ENCODE results near the gene PEX5. TPM values are rescaled to one million over a fixed set of nuclear protein-coding genes. Genes with fewer than 3 reads are reported as not detected.
"Not testable (repeated sequence)": the region's sequence is repeated elsewhere in the genome, so short reads cannot be mapped to it uniquely, and the experiment has no call there.

PEX5 gene
- total RNA-seq, 1 donor from 2014 or later, result 14.4 TPM

GRCh38 chr12:7241404-7242005 is 52.0 kb downstream of the PEX5 start:
- peak; percentile 51 for DNase-seq (ENCODE audit: low read depth)
- no peak for TF ChIP-seq CTCF (conservative IDR thresholded peaks at IDR 0.05; ENCODE audit: low read depth, low read length)
- no peak overlapping the region for H3K4me3 ChIP-seq (ENCODE audit: low read depth, low read length)

- H3K4me3 ChIP-seq (ENCODE audit: low read depth, low read length), result no peak overlapping the region
- TF ChIP-seq CTCF (conservative IDR thresholded peaks at IDR 0.05; ENCODE audit: low read depth, low read length), result no peak
These were observed 53.0 kb downstream of the PEX5 start for GRCh38 chr12:7242176-7243101.

GRCh38 chr12:7251328-7251996 is 62.0 kb downstream of the PEX5 start:
- H3K4me3 ChIP-seq (ENCODE audit: low read depth, low read length); DNase-seq (ENCODE audit: low read depth): not testable (repeated sequence)

More at GRCh38 chr12:7242176-7243101, 53.0 kb downstream of the PEX5 start:
- DNase-seq (ENCODE audit: low read depth), result no peak

- no peak for DNase-seq (ENCODE audit: low read depth)
- H3K4me3 ChIP-seq (ENCODE audit: low read depth, low read length), result no peak overlapping the region
- no peak for TF ChIP-seq CTCF (conservative IDR thresholded peaks at IDR 0.05; ENCODE audit: low read depth, low read length)
These were observed 69.6 kb downstream of the PEX5 start for GRCh38 chr12:7259060-7259459.

Other genes with a start within 250 kb of the PEX5 start
- not detected in 2 replicates for gene RNU7-1, start 245.9 kb upstream of the PEX5 start, total RNA-seq
- gene C12orf57, start 245.7 kb upstream of the PEX5 start, total RNA-seq, result 163 and 174 TPM in 2 replicates
- gene PTPN6, start 238.3 kb upstream of the PEX5 start, total RNA-seq, result 21.8 and 37.5 TPM in 2 replicates
- 287 and 559 TPM in 2 replicates for gene PHB2, start 219.0 kb upstream of the PEX5 start, total RNA-seq
- gene EMG1, start 218.8 kb upstream of the PEX5 start, total RNA-seq, result 81.5 and 138 TPM in 2 replicates
- 14.9 and 27.1 TPM in 2 replicates for gene LPCAT3, start 171.2 kb upstream of the PEX5 start, total RNA-seq
- 1.3 TPM in 1 of 2 replicates, not detected in the other for gene C1S, start 129.0 kb upstream of the PEX5 start, total RNA-seq
- 2.1 and 2.5 TPM in 2 replicates for gene C1R, start 97.2 kb upstream of the PEX5 start, total RNA-seq
- gene C1RL, start 80.5 kb upstream of the PEX5 start, total RNA-seq, result 11.2 and 11.3 TPM in 2 replicates
- not detected in 2 replicates for gene RBP5, start 60.8 kb upstream of the PEX5 start, total RNA-seq
- 25.2 and 57.5 TPM in 2 replicates for gene CLSTN3, start 59.3 kb upstream of the PEX5 start, total RNA-seq
- gene ACSM4, start 114.4 kb downstream of the PEX5 start, total RNA-seq, result not detected in 2 replicates

All from epithelial cell of proximal tubule (primary cell).